IPS-18c (cell line): ENCODE data around the gene MAP4K4.

Source experiments
- H3K4me3 ChIP-seq: 2 replicates; pipeline ENCODE4 v1.7.0; 2013; ENCODE audit warnings: low read depth, mild to moderate bottlenecking, low read length, moderate library complexity; ENCODE audit not compliant: insufficient read depth
- H3K9me3 ChIP-seq: one replicate; pipeline ENCODE4 v1.6.1; 2013; ENCODE audit warnings: mild to moderate bottlenecking, low read length, moderate library complexity; ENCODE audit not compliant: control insufficient read depth, insufficient read depth

The MAP4K4 gene

GRCh38 chr2:101788995-101789970 lies 91.8 kb downstream of the MAP4K4 start:
- no peaks in the 10 kb centered on the region for H3K9me3 ChIP-seq
- H3K4me3 ChIP-seq = no peak overlapping the region

DNA sequence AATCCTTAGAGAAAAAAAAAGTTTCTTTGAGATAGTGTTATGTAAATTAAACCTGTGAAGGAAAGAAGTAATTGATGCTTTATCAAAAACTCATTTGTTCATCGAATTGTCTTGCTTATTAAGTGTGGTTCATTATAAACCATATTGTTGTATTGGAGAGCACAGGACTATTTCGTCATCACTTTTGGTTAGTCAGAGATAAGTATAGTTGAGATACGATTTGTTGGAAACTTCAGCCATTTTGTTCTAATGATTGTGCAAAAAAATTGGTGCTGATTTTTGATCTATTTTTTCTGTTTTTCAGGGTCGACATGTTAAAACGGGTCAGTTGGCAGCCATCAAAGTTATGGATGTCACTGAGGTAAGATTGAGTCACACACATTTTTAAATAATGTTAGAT lies 92.9 kb downstream of the MAP4K4 start:
- H3K4me3 ChIP-seq = no peak overlapping the region

GRCh38 chr2:101790857-101791256 lies 93.3 kb downstream of the MAP4K4 start:
- Histone ChIP-seq H3K9me3 (no peaks in the 10 kb centered on the region), H3K4me3 (no peak overlapping the region)

More for the DNA sequence above, 92.9 kb downstream of the MAP4K4 start:
- H3K9me3 ChIP-seq = no peaks in the 10 kb centered on the region

DNA sequence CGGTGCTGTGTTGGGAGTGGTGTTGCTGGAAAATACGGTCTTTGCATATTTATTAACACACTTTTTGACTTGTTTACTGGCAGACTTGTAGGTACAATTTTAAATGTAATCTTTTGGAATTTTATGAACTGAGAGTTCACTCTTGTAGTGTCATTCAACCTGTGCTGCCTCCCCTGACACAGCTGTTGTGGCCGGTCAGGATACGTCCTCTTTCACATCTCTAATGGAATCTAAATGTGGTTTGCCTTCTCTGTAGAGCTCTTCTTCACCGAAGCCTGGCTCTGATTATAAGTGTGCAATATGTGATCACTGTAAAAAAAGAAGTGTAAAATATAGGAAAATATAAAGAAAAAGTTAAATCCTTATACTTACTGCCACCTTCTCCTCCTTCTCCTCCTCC lies 94.7 kb downstream of the MAP4K4 start:
- Histone ChIP-seq H3K4me3 (no peak overlapping the region), H3K9me3 (no peaks in the 10 kb centered on the region)

GRCh38 chr2:101793277-101793969 lies 95.9 kb downstream of the MAP4K4 start:
- Histone ChIP-seq H3K4me3 (no peak overlapping the region), H3K9me3 (no peaks in the 10 kb centered on the region)

DNA sequence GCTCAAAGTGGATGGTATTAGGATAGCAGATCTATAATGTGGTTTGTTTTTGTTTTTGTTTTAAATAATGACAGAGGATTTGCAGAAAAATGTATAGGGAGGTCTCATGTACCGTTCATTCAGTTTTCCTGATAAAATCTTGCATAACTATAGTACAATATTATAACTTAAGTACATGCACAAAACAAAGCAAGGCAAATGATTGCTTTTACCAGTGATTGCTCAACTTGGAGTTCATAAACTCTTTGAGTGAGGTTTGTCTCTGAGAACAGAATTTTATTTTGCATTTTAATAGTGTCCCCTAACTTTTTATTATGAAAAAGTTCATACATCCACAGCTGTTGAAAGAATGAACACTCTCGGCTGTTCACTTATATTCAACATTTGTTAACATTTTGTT lies 96.6 kb downstream of the MAP4K4 start:
- no peak overlapping the region for H3K4me3 ChIP-seq
- no peaks in the 10 kb centered on the region for H3K9me3 ChIP-seq

- Histone ChIP-seq H3K9me3 (no peaks in the 10 kb centered on the region), H3K4me3 (no peak overlapping the region)
These were observed 97.5 kb downstream of the MAP4K4 start for GRCh38 chr2:101795033-101795432.

DNA sequence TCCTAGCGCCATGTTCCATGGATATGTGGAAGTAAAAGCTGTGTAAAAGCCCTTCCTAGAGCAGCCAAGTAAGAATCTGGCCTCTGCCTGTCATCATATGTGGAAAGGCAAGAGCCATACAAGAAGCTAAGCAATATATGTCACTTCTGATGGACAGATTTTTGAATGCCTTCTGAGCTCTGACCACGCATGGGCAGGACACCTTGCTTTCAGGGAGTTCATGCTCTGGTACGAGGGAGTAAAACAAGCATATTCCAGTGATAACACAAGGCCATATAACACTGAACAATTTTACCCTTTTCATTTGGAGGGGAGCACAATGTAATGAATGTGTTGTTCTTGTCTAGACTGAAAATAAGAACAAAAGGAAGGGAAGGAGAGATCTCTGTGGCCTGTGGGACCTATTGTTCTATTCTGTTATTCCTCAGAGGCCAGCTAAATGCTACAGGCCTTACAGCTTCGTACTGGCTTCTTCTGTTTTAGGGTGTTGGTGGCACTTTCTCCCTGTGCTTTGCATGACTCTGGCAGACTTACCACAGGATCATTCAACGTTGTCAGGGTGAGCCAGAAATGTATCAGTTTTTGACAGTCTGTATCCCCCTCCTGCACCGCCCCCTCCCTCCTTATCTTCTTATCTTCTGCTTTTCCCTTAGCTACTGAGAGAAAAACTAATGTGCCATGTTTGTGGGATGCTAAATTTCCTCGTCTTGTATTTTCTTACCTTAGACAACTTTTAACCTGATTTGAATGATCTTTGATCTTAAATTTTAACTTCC lies 99.5 kb downstream of the MAP4K4 start:
- no peak overlapping the region for H3K4me3 ChIP-seq
- H3K9me3 ChIP-seq = no peaks in the 10 kb centered on the region

DNA sequence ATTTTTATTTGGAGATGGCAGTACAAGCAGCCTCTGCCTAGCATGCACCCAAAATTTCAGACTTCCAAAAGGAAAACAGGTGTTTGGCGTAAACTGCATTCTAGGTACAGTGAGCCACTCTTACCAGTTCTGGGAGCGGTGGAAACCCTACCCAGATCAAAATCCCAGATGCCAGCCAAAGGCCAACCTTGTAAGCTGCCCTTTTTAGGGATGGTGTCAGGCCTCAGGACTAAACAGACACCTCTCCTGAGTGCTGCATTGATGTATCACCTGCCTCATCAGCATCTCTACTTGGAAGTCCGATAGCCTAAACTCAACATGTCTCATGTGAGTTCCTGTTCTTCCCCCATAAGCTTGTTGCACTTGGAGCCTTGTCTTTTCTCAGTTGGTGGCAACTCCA lies 104.0 kb downstream of the MAP4K4 start:
- H3K9me3 ChIP-seq = no peaks in the 10 kb centered on the region
- no peak overlapping the region for H3K4me3 ChIP-seq

- Histone ChIP-seq H3K4me3 (no peak overlapping the region), H3K9me3 (no peaks in the 10 kb centered on the region)
These were observed 104.8 kb downstream of the MAP4K4 start for GRCh38 chr2:101802329-101802728.

DNA sequence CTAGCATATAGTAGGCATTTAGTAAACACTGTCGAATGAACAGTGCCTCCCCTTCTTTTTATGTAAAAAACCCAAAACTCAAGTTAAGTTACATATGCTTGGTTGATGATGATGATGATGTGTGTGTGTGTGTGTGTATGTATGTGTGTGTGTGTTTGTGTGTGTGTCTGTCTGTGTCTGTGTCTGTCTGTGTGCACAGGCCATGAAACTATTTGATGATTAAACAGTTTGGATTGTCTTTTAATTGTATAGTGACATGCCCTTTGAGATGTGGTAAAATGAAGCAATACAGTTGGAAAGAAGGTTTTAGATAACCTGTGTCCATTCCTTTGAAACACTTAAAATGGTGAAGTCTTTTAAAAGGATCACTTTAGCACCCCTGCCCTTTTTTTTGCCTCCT lies 105.6 kb downstream of the MAP4K4 start:
- no peaks in the 10 kb centered on the region for H3K9me3 ChIP-seq

GRCh38 chr2:101803945-101804696 lies 106.6 kb downstream of the MAP4K4 start:
- Histone ChIP-seq H3K4me3 (no peak overlapping the region), H3K9me3 (no peaks in the 10 kb centered on the region)

More for the DNA sequence above, 105.6 kb downstream of the MAP4K4 start:
- no peak overlapping the region for H3K4me3 ChIP-seq

- H3K9me3 ChIP-seq = no peaks in the 10 kb centered on the region
- no peak overlapping the region for H3K4me3 ChIP-seq
These were observed 107.9 kb downstream of the MAP4K4 start for GRCh38 chr2:101805152-101806088.

DNA sequence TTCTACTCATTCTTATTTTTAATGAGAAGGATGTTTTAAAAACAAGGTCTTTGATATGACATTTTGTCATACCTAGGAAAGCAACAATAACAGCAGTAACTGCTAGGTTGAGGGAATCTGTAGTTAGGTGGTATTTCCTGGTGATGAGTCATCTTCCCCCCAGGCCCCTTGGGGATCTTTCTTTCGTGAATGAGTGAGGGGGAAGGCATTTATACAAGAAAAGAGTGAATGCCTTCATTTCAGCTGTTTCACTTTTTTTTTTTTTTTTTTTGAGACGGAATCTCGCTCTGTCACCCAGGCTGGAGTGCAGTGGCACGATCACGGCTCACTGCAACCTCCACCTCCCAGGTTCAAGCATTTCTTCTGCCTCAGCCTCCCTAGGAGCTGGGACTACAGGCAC lies 108.6 kb downstream of the MAP4K4 start:
- H3K4me3 ChIP-seq = no peak overlapping the region
- H3K9me3 ChIP-seq = no peaks in the 10 kb centered on the region

- H3K4me3 ChIP-seq = no peak overlapping the region
These were observed 109.2 kb downstream of the MAP4K4 start for GRCh38 chr2:101806701-101807100.

DNA sequence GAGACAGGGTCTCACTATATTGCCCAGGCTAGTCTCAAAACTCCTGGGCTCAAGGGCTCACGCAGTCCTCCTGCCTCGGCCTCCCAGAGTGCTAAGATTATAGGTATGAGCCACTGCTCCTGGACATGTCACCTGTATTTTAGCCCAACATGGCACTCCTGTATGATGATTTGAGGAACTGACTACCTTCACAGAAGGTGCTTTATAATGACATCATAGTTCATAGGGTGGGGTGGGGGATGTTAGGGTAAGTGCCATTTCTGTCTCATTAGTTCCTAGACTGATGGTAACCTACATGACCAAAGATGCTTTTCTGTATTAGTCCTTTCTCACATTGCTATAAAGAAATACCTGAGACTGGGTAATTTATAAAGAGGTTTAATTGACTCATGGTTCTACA lies 109.7 kb downstream of the MAP4K4 start:
- no peaks in the 10 kb centered on the region for H3K9me3 ChIP-seq
- no peak overlapping the region for H3K4me3 ChIP-seq

More at GRCh38 chr2:101806701-101807100, 109.2 kb downstream of the MAP4K4 start:
- H3K9me3 ChIP-seq = no peaks in the 10 kb centered on the region
